ENCODE measurements around the gene TXNRD1. TPM values are rescaled to one million over a fixed set of nuclear protein-coding genes. Genes with fewer than 3 reads are reported as not detected.

Gene TXNRD1
- total RNA-seq, 1 donor from 2014 or later: 176 TPM

DNA sequence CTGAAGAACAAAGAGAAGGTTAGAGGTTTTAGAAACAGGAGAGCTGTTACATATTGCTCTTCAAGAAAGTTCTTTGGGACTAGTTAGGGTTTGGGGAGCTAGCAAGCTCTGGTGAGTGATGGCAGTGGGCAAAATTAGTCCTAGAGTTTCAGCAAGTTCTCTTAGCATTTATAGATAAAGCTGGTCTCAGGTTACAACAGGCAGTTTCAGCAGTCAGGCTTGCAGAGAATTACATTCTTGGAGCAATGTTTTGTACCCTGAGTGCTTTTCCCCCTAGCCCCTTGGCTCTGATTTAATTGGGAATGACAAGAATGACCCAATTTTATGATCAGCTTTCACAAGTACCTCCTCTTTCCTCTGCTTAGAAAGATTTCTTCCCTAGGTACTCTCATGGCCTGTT lies 66.5 kb downstream of the TXNRD1 start:
- H3K4me1 Mint-ChIP-seq (ENCODE audit: low read depth, unreplicated experiment): peaks cover 38% of the 10 kb centered on the region

GRCh38 chr12:104285740-104286515 lies 70.3 kb downstream of the TXNRD1 start:
- no peak for TF ChIP-seq EZH2 (IDR thresholded peaks at IDR 0.05; ENCODE audit: insufficient read depth, low read length)
- TF ChIP-seq CTCF (IDR thresholded peaks at IDR 0.05; ENCODE audit: insufficient read depth, low read depth, low read length): no peak
- Mint-ChIP-seq H3K4me3 (ENCODE audit: unreplicated experiment) (peak overlapping the region; percentile 96), H3K27ac (ENCODE audit: unreplicated experiment) (peak overlapping the region; percentile 100), H3K27me3 (ENCODE audit: low read depth, unreplicated experiment) (no peaks in the 10 kb centered on the region), H3K4me1 (ENCODE audit: low read depth, unreplicated experiment) (peaks cover 25% of the 10 kb centered on the region), H3K36me3 (ENCODE audit: low read depth, unreplicated experiment) (peaks cover 2% of the 10 kb centered on the region), H3K9me3 (ENCODE audit: unreplicated experiment) (no peaks in the 10 kb centered on the region)
- no peak for FAIRE-seq
- peak overlapping the region; percentile 95 for H3K4me3 ChIP-seq (ENCODE audit: insufficient read depth, low read depth, low read length)
- H3K9ac ChIP-seq (ENCODE audit: low read length): peak overlapping the region; percentile 94
- peak overlapping the region; percentile 12 for H2AFZ ChIP-seq (ENCODE audit: low read depth, low read length)
- H3K27ac ChIP-seq (ENCODE audit: low read depth, low read length): peak overlapping the region; percentile 94
- H3K4me2 ChIP-seq (ENCODE audit: low read length): peak overlapping the region; percentile 87
- H3K9me3 ChIP-seq (ENCODE audit: insufficient read depth, low read depth, low read length): no peaks in the 10 kb centered on the region
- peak; percentile 50 for DNase-seq (ENCODE audit: low read depth)
- peaks cover 34% of the 10 kb centered on the region for H3K4me1 ChIP-seq (ENCODE audit: insufficient read depth, low read length)
- peaks cover 2% of the 10 kb centered on the region for H3K36me3 ChIP-seq (ENCODE audit: insufficient read depth, low read length)
- peaks cover 33% of the 10 kb centered on the region for H4K20me1 ChIP-seq (ENCODE audit: insufficient read depth, low read length)
- peaks cover 41% of the 10 kb centered on the region for H3K79me2 ChIP-seq (ENCODE audit: insufficient read depth, low read length)
- H3K27me3 ChIP-seq (ENCODE audit: insufficient read depth, low read length): no peaks in the 10 kb centered on the region

More for the DNA sequence above, 66.5 kb downstream of the TXNRD1 start:
- DNase-seq (ENCODE audit: low read depth) (peak; percentile 70), FAIRE-seq (no peak)
- Histone ChIP-seq H2AFZ (ENCODE audit: low read depth, low read length) (no peak overlapping the region), H3K27ac (ENCODE audit: low read depth, low read length) (peak overlapping the region; percentile 74), H3K79me2 (ENCODE audit: insufficient read depth, low read length) (peaks cover 10% of the 10 kb centered on the region), H3K4me3 (ENCODE audit: insufficient read depth, low read depth, low read length) (no peak overlapping the region), H3K36me3 (ENCODE audit: insufficient read depth, low read length) (no peaks in the 10 kb centered on the region), H4K20me1 (ENCODE audit: insufficient read depth, low read length) (no peaks in the 10 kb centered on the region), H3K4me1 (ENCODE audit: insufficient read depth, low read length) (peaks cover 45% of the 10 kb centered on the region), H3K9ac (ENCODE audit: low read length) (peak overlapping the region; percentile 26), H3K27me3 (ENCODE audit: insufficient read depth, low read length) (no peaks in the 10 kb centered on the region), H3K9me3 (ENCODE audit: insufficient read depth, low read depth, low read length) (no peaks in the 10 kb centered on the region), H3K4me2 (ENCODE audit: low read length) (peak overlapping the region; percentile 51)
- Mint-ChIP-seq H3K36me3 (ENCODE audit: low read depth, unreplicated experiment) (no peaks in the 10 kb centered on the region), H3K27ac (ENCODE audit: unreplicated experiment) (peak overlapping the region; percentile 38), H3K9me3 (ENCODE audit: unreplicated experiment) (no peaks in the 10 kb centered on the region), H3K4me3 (ENCODE audit: unreplicated experiment) (no peak overlapping the region), H3K27me3 (ENCODE audit: low read depth, unreplicated experiment) (no peaks in the 10 kb centered on the region)
- TF ChIP-seq CTCF (IDR thresholded peaks at IDR 0.05; ENCODE audit: insufficient read depth, low read depth, low read length): no peak
- TF ChIP-seq EZH2 (IDR thresholded peaks at IDR 0.05; ENCODE audit: insufficient read depth, low read length): no peak

All from astrocyte (in vitro differentiated cells and primary cell).